Cardiac muscle cell (in vitro differentiated cells and primary cell): ENCODE data around the gene PDE10A. TPM values are rescaled to one million over a fixed set of nuclear protein-coding genes. Genes with fewer than 3 reads are reported as not detected.

Source experiments
- DNase-seq, 2 donors: peaks; one replicate each; pipeline versions ENCODE4 v3.0.0 to v3.0.0-alpha.2; 2010 to 2017; ENCODE audit warnings: low read depth in 1 of 2, low spot score in 1 of 2
- H3K27ac ChIP-seq: fragments of 200-600 bp; sonication (generic); 2 replicates; pipeline ENCODE4 v1.5.1; 2016
- H3K27me3 ChIP-seq: fragments of 200-600 bp; sonication (generic); 2 replicates; pipeline ENCODE4 v1.6.0; 2016; ENCODE audit warnings: control low read depth
- H3K36me3 ChIP-seq: fragments of 200-600 bp; sonication (generic); 2 replicates; pipeline ENCODE4 v1.5.1; 2016; ENCODE audit warnings: control low read depth
- H3K4me1 ChIP-seq: fragments of 200-600 bp; sonication (generic); 2 replicates; pipeline ENCODE4 v1.8.1; 2017; ENCODE audit warnings: low read depth, mild to moderate bottlenecking, mixed run types
- H3K4me3 ChIP-seq: fragments of 200-600 bp; sonication (generic); 2 replicates; pipeline ENCODE4 v1.5.1; 2016; ENCODE audit warnings: mild to moderate bottlenecking
- H3K9me3 ChIP-seq: fragments of 200-600 bp; sonication (generic); 2 replicates; pipeline ENCODE4 v1.5.1; 2017; ENCODE audit warnings: low read depth, mild to moderate bottlenecking, control low read depth
- polyA plus RNA-seq: library from polyadenylated mRNA; unstranded; fragments of >200 nt; fragmentation: Nextera tagmentation; extraction: Ambion mirVana; gene quantifications from 2 replicates; pipeline ENCODE4 v1.2.1, GENCODE V29; 2016
- total RNA-seq: library from RNA; depleted of rRNA; stranded (reverse); fragments of >200 nt; gene quantifications from 2 replicates; pipeline ENCODE4 v1.2.3, GENCODE V29; 2016
- TF ChIP-seq, protein P1 (sequence below): IDR thresholded peaks from 2 replicates; pipeline ENCODE4 v1.5.1; 2012; ENCODE audit warnings: low read depth, mild to moderate bottlenecking, low read length

PDE10A gene
- total and polyA plus RNA-seq, 2 experiments from 2014 or later, result 0.82 to 5.4 TPM

DNA sequence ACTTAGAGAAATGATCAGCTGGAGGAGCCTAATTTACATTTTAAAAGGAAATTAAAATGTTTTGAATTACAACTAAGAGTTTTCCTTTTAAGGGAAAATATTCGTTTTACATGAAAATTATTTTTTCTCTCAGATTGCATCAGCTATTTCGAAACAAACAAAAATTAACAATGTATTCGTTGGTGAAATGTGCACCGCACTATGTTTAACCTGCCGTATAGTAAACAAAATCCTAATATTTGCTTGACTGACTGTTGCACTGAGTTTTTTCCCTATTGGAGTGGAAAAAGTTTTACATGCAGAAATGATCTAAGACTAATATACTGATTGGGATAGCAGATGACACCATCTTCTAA, 5.7 kb downstream of the PDE10A start:
- no peak for DNase-seq
- H3K27me3 ChIP-seq, result peaks cover 84% of the 10 kb centered on the region
- peaks cover 21% of the 10 kb centered on the region for H3K4me1 ChIP-seq
- H3K36me3 ChIP-seq, result no peaks in the 10 kb centered on the region
- no peak overlapping the region for H3K27ac ChIP-seq
- H3K4me3 ChIP-seq, result no peak overlapping the region
- TF ChIP-seq, protein P1, sequence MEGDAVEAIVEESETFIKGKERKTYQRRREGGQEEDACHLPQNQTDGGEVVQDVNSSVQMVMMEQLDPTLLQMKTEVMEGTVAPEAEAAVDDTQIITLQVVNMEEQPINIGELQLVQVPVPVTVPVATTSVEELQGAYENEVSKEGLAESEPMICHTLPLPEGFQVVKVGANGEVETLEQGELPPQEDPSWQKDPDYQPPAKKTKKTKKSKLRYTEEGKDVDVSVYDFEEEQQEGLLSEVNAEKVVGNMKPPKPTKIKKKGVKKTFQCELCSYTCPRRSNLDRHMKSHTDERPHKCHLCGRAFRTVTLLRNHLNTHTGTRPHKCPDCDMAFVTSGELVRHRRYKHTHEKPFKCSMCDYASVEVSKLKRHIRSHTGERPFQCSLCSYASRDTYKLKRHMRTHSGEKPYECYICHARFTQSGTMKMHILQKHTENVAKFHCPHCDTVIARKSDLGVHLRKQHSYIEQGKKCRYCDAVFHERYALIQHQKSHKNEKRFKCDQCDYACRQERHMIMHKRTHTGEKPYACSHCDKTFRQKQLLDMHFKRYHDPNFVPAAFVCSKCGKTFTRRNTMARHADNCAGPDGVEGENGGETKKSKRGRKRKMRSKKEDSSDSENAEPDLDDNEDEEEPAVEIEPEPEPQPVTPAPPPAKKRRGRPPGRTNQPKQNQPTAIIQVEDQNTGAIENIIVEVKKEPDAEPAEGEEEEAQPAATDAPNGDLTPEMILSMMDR, result no peak
- H3K9me3 ChIP-seq, result no peaks in the 10 kb centered on the region

DNA sequence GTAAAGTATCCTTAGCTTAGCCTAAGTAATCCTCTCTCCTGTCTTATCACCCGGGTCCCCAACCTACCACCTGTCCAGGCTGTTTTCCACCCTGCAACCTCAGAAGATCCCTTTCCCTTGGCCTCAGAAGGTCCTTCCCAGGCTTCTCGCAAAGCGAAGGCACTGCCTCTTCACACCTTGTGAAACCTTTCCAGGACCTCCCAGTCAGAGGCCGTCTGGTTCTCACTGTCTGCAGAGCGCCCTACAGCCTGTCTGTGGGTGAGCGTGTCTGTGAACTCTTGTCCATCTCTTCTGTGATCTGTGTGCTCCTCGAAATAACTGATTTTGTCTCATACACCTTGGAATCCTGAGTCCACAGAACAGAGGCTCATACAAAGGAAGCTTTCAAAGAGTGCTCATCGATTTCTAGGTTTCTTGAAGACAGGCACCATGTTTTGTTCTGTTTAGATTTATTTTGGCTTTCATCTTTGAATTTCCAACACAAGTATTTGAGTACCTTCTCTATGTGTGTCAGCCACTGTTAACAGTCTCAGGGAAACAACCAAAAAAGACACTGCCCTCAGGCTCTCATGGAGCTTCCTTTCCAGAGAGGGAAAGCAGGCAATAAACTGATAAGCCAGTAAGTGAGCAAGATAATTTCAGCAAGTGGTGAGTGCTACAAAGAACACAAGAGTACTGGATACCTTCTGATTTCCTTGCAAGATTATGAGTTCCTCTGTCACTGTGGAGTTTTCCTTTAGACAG, 6.3 kb downstream of the PDE10A start:
- DNase-seq, result no peak
- TF ChIP-seq, protein P1, result no peak
- H3K4me3 ChIP-seq, result no peak overlapping the region
- no peaks in the 10 kb centered on the region for H3K9me3 ChIP-seq
- peaks cover 21% of the 10 kb centered on the region for H3K4me1 ChIP-seq
- no peaks in the 10 kb centered on the region for H3K36me3 ChIP-seq
- no peak overlapping the region for H3K27ac ChIP-seq
- H3K27me3 ChIP-seq, result peaks cover 88% of the 10 kb centered on the region

DNA sequence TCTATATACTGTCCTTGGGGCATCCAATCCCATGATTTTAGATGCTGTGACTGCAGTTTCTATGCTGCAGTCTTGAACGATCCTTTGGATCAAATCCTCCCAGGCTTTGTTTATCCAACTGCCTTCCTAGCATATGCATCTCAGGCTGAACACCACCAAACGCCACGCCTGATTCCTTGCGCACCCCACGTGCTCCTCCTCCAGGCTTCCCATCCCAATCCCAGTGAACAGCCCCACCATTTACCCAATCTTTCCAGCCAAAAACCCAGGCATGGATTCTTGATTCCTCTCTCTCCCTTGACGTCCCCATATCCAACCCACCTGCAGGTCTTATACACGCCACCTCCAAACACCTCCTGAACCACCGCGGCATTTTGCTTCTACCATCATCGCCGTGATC, 7.8 kb downstream of the PDE10A start:
- no peak for DNase-seq
- Histone ChIP-seq H3K27ac (no peak overlapping the region), H3K9me3 (no peaks in the 10 kb centered on the region), H3K27me3 (peaks cover 82% of the 10 kb centered on the region), H3K4me3 (no peak overlapping the region), H3K36me3 (no peaks in the 10 kb centered on the region), H3K4me1 (peaks cover 14% of the 10 kb centered on the region)
- TF ChIP-seq, protein P1, result no peak

DNA sequence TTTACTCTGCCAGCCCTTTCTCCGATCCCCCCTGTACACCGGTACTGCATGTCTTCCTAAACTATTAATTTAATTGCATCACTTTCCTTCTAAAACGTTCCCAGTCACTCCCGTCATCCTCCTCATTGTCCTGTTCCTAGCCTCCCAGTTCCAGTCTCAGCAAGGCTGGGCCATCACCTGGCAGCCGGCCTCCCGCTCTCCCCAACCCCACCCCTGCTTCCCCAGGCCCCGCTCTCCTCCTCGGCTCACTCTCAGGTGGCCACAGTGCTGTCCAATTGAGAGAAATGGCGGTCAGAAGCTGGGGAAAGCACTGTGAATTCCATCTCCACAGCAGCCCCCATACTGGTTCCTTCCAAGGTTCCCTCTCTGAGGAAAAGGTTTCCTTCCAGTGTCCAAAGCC, 8.9 kb downstream of the PDE10A start:
- no peak for DNase-seq
- H3K27ac ChIP-seq, result no peak overlapping the region
- H3K27me3 ChIP-seq, result peaks cover 71% of the 10 kb centered on the region
- H3K4me1 ChIP-seq, result peaks cover 22% of the 10 kb centered on the region
- TF ChIP-seq, protein P1, result no peak
- H3K9me3 ChIP-seq, result no peaks in the 10 kb centered on the region
- no peak overlapping the region for H3K4me3 ChIP-seq
- H3K36me3 ChIP-seq, result no peaks in the 10 kb centered on the region

DNA sequence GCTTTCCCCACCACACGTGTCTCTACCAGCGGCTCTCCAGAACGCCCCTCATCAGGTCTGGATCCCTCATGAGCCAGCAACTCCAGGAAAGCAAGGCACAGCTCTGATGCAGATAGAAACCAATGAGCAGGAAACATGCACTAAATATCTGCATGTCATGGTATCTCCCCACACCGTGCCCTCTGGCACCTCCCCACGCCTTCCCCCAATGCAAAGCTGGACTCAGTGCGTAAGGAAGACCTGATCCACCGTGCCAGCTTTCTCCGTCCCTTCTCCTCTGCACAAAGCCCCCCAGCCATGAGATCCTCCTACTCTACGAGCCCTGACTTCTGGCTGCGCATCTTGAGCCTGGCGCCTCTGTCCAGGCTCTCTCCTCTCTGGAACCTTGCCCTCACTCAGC, 9.4 kb downstream of the PDE10A start:
- Histone ChIP-seq H3K9me3 (no peaks in the 10 kb centered on the region), H3K27ac (no peak overlapping the region), H3K36me3 (no peaks in the 10 kb centered on the region), H3K27me3 (peaks cover 66% of the 10 kb centered on the region), H3K4me1 (peaks cover 28% of the 10 kb centered on the region), H3K4me3 (no peak overlapping the region)
- DNase-seq, result no peak
- TF ChIP-seq, protein P1, result no peak
